Lower leg skin (tissue), 3 donors: ENCODE results near the gene PLCH1.

Experiments
- POLR2A ChIP-seq, 2 donors: fragments of 450-650 bp; IDR thresholded peaks; one replicate each; pipeline ENCODE4 v1.6.1; 2016 to 2017; ENCODE audit warnings: antibody characterized with exemption in 2 of 2, mild to moderate bottlenecking in 1 of 2, moderate library complexity in 1 of 2
- TF ChIP-seq, protein P1 (sequence below), 3 donors: fragments of 450-650 bp; IDR thresholded peaks; one replicate each; pipeline ENCODE4 v1.5.1; 2016; ENCODE audit warnings: antibody characterized with exemption in 3 of 3, mild to moderate bottlenecking in 3 of 3, moderate library complexity in 2 of 3

GRCh38 chr3:155670335-155670734, 74.5 kb downstream of the PLCH1 start:
- TF ChIP-seq POLR2A (IDR thresholded peaks at IDR 0.05) = no peak
- TF ChIP-seq, protein P1, sequence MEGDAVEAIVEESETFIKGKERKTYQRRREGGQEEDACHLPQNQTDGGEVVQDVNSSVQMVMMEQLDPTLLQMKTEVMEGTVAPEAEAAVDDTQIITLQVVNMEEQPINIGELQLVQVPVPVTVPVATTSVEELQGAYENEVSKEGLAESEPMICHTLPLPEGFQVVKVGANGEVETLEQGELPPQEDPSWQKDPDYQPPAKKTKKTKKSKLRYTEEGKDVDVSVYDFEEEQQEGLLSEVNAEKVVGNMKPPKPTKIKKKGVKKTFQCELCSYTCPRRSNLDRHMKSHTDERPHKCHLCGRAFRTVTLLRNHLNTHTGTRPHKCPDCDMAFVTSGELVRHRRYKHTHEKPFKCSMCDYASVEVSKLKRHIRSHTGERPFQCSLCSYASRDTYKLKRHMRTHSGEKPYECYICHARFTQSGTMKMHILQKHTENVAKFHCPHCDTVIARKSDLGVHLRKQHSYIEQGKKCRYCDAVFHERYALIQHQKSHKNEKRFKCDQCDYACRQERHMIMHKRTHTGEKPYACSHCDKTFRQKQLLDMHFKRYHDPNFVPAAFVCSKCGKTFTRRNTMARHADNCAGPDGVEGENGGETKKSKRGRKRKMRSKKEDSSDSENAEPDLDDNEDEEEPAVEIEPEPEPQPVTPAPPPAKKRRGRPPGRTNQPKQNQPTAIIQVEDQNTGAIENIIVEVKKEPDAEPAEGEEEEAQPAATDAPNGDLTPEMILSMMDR (IDR thresholded peaks at IDR 0.05) = no peak
